ENCODE measurements around the gene CHADL.

CHADL gene

GRCh38 chr22:41216984-41217383 is 23.7 kb downstream of the CHADL start:
- no peak for DNase-seq (ENCODE audit: low read depth)
- H3K4me3 ChIP-seq (ENCODE audit: low read length) = peak overlapping the region; percentile 7; the same call in 1 of the 2 replicates
- TF ChIP-seq, protein P1, sequence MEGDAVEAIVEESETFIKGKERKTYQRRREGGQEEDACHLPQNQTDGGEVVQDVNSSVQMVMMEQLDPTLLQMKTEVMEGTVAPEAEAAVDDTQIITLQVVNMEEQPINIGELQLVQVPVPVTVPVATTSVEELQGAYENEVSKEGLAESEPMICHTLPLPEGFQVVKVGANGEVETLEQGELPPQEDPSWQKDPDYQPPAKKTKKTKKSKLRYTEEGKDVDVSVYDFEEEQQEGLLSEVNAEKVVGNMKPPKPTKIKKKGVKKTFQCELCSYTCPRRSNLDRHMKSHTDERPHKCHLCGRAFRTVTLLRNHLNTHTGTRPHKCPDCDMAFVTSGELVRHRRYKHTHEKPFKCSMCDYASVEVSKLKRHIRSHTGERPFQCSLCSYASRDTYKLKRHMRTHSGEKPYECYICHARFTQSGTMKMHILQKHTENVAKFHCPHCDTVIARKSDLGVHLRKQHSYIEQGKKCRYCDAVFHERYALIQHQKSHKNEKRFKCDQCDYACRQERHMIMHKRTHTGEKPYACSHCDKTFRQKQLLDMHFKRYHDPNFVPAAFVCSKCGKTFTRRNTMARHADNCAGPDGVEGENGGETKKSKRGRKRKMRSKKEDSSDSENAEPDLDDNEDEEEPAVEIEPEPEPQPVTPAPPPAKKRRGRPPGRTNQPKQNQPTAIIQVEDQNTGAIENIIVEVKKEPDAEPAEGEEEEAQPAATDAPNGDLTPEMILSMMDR (conservative IDR thresholded peaks at IDR 0.05; ENCODE audit: low read length) = no peak

- peak overlapping the region; percentile 17; the same call in 1 of the 2 replicates for H3K4me3 ChIP-seq (ENCODE audit: low read length)
Measured at GRCh38 chr22:41215926-41216325, 24.8 kb downstream of the CHADL start.

GRCh38 chr22:41215409-41215808 is 25.3 kb downstream of the CHADL start:
- no peak for DNase-seq (ENCODE audit: low read depth)
- H3K4me3 ChIP-seq (ENCODE audit: low read length) = no peak overlapping the region
- TF ChIP-seq, protein P1 (conservative IDR thresholded peaks at IDR 0.05; ENCODE audit: low read length) = no peak

More at GRCh38 chr22:41215926-41216325, 24.8 kb downstream of the CHADL start:
- TF ChIP-seq, protein P1 (conservative IDR thresholded peaks at IDR 0.05; ENCODE audit: low read length) = no peak
- DNase-seq (ENCODE audit: low read depth) = no peak

DNA sequence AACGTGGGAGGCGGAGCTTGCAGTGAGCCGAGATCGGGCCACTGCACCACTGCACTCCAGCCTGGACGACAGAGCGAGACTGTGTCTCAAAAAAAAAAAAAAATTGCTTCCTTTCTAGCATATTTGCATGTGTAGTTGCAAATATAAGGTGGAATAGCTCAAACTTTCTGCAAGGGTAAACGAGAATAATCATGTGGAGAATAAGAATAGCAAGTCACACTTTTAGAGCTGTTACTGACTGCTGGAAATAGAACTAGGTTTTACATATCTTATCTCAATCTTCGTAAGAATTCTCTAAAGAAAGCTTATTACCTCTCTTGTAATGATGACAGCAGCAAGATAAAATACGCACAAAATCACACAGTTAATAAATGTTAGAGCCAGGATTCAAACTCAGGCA is 34.0 kb downstream of the CHADL start:
- TF ChIP-seq, protein P1 (conservative IDR thresholded peaks at IDR 0.05; ENCODE audit: low read length) = no peak
- no peak overlapping the region for H3K4me3 ChIP-seq (ENCODE audit: low read length)
- no peak for DNase-seq (ENCODE audit: low read depth)

DNA sequence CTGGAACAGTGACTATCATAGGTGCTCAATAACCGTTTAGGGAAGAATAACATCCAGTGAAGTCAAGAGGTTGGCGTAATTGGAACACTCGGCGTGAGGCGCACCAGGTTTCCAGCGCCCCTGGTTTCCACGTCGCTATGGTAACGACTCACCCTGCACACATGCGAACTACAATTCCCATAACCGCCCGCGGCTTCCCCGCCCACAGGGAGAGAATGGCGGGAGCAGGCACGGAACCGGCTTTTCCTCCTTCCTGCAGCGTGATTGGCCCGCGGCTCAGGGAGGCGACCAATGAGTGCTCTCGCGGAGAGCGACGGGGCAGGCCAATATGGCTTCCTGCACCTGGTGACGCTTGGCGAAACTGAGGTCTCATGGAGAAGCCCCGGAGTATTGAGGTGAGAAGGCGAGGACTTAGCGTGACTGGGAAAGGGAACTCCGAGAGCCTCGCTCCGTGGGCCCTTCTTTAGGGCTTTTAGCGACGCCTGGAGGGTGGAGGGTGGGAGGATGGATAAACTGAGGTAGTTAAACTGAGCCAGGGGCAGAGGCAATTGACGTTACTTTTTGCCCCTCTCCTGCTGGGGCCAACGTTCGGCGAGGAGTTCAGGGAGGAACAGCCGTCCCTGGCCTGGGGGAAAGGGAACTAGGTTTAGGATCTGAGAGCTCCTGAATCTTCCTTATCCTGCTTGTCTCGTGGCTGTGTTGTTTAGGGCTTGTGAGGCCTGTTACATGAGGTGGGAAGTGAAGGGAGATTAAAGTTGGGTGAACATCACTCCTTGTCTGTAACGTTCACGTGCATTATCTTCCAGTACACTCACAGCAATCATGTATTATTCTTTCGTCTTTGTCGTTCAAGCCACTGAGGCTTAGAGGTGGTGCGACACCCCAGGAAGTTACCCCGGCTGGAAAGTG is 35.5 kb downstream of the CHADL start, which contains the start of gene L3MBTL2:
TSS of gene L3MBTL2 (plus strand) at position 321 of the 909 bp plus-strand sequence. CDS start at position 372, 51 bp downstream.
- H3K4me3 ChIP-seq (ENCODE audit: low read length) = peak within 1 kb of the TSS; percentile 97
- TF ChIP-seq, protein P1 (conservative IDR thresholded peaks at IDR 0.05; ENCODE audit: low read length) = no peak
- peak; percentile 90 for DNase-seq (ENCODE audit: low read depth)

DNA sequence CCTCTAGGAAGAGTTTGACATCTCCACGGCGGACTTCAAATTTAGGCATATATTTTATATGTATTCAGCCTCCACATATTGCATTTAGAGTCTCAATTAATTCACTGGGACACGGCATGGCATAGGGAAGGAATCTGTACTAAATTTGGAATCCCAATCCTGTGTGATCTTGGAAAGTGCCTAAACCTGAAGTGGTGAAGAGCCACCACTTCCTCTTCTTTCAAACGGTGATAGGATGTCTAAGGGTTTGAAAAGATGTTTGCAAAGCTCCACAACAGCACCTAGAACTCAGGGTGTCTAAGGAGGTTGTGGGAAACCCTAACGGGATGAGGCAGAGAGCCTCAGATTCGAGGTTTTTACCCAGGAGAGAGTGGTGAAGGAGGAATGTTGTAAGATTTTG is 36.7 kb downstream of the CHADL start:
- H3K4me3 ChIP-seq (ENCODE audit: low read length) = no peak overlapping the region
- no peak for DNase-seq (ENCODE audit: low read depth)
- TF ChIP-seq, protein P1 (conservative IDR thresholded peaks at IDR 0.05; ENCODE audit: low read length) = no peak

DNA sequence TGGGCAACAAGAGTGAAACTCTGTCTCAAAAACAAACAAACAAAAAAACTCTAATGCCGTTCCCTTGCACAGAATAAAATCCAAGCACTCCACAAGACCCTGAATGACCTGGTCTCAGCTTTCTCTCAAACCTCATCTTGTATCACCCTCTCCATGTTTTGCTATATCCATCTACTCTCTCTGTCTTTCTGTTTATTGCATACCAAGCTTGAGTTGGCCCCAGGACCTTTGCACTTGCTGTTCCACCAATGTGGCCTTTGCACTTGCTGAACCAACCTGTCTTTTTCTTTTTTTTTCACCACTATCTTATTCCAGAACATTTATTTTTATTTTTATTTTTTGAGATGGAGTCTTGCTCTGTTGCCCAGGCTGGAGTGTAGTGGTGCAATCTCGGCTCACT is 37.6 kb downstream of the CHADL start:
- H3K4me3 ChIP-seq (ENCODE audit: low read length) = no peak overlapping the region
- no peak for DNase-seq (ENCODE audit: low read depth)
- TF ChIP-seq, protein P1 (conservative IDR thresholded peaks at IDR 0.05; ENCODE audit: low read length) = no peak
